T1000 (cell line): ENCODE measurements around the gene CARNS1.

Experiments used
- DNase-seq: peaks from one replicate; lab custom pipeline; 2025; ENCODE audit warnings: mixed read lengths; lab: John Stamatoyannopoulos, UW

CARNS1 gene

GRCh38 chr11:67441098-67441563 is 25.7 kb downstream of the CARNS1 start:
- DNase-seq = no peak

GRCh38 chr11:67441731-67442351 is 26.4 kb downstream of the CARNS1 start:
- DNase-seq = no peak

- DNase-seq = no peak
Observed at GRCh38 chr11:67442504-67443404, 27.3 kb downstream of the CARNS1 start.

- no peak for DNase-seq
Observed at GRCh38 chr11:67445515-67445914, 30.0 kb downstream of the CARNS1 start.

- no peak for DNase-seq
Observed at GRCh38 chr11:67448220-67448609, 32.7 kb downstream of the CARNS1 start.

- DNase-seq = no peak
Observed at GRCh38 chr11:67449116-67449844, 33.8 kb downstream of the CARNS1 start.

GRCh38 chr11:67450796-67451657 is 35.5 kb downstream of the CARNS1 start:
- DNase-seq = no peak

- no peak for DNase-seq
Observed at GRCh38 chr11:67451658-67451976, 36.1 kb downstream of the CARNS1 start.

- DNase-seq = no peak
Observed at GRCh38 chr11:67452141-67452952, 36.9 kb downstream of the CARNS1 start, which contains the start of gene GPR152. GPR152 (minus strand) TSS chr11:67452729; CDS start chr11:67452724, 5 bp downstream.

- DNase-seq = no peak
Observed at GRCh38 chr11:67453816-67454732, 38.6 kb downstream of the CARNS1 start.

- no peak for DNase-seq
Observed at GRCh38 chr11:67455054-67455453, 39.6 kb downstream of the CARNS1 start, which contains the start of gene CABP4. CABP4 (plus strand) TSS chr11:67455354; CDS start chr11:67455424, 70 bp downstream.

- DNase-seq = no peak
Observed at GRCh38 chr11:67456068-67456705, 40.7 kb downstream of the CARNS1 start.

- DNase-seq = no peak
Observed at GRCh38 chr11:67457453-67457852, 42.0 kb downstream of the CARNS1 start.

GRCh38 chr11:67458266-67458665 is 42.8 kb downstream of the CARNS1 start:
- DNase-seq = no peak

GRCh38 chr11:67463186-67463585 is 47.7 kb downstream of the CARNS1 start:
- no peak for DNase-seq

- DNase-seq = peak; percentile 72
Observed at GRCh38 chr11:67463680-67464410, 48.4 kb downstream of the CARNS1 start.

- peak; percentile 84 for DNase-seq
Observed at GRCh38 chr11:67464411-67465188, 49.1 kb downstream of the CARNS1 start.

- DNase-seq = no peak
Observed at GRCh38 chr11:67465189-67465510, 49.7 kb downstream of the CARNS1 start.
